Sigmoid colon (tissue), 7 donors: ENCODE results near the gene LTBP1. TPM values are rescaled to one million over a fixed set of nuclear protein-coding genes. Genes with fewer than 3 reads are reported as not detected.

Source experiments
- DNase-seq: peaks from one replicate; pipeline ENCODE4 v3.0.0-alpha.2; 2019
- H3K27ac ChIP-seq, 4 donors: fragments of 200-600 bp; sonication (generic); one replicate each; pipeline ENCODE4 v1.5.1; 2016 to 2019; ENCODE audit warnings: mild to moderate bottlenecking in 1 of 4
- H3K27me3 ChIP-seq, 3 donors: fragments of 200-600 bp; sonication (generic); one replicate each; pipeline ENCODE4 v1.5.1; 2019; ENCODE audit warnings: mild to moderate bottlenecking in 1 of 3
- H3K36me3 ChIP-seq, 4 donors: fragments of 200-600 bp; sonication (generic); one replicate each; pipeline ENCODE4 v1.5.1; 2016 to 2019
- H3K4me1 ChIP-seq, 4 donors: fragments of 200-600 bp; sonication (generic); one replicate each; pipeline ENCODE4 v1.5.1; 2017 to 2019
- H3K4me3 ChIP-seq, 4 donors: fragments of 200-600 bp; sonication (generic); one replicate each; pipeline ENCODE4 v1.5.1; 2017 to 2019; ENCODE audit warnings: mild to moderate bottlenecking in 2 of 4, moderate library complexity in 1 of 4
- H3K9me3 ChIP-seq, 4 donors: fragments of 200-600 bp in 3 of 4; sonication (generic) in 3 of 4; one replicate each; pipeline versions ENCODE4 v1.5.1 to v1.6.1; 2013 to 2019
- EP300 ChIP-seq, 4 donors: sonication (generic); formaldehyde crosslinking; IDR thresholded peaks; one replicate each; pipeline ENCODE4 v1.6.1; 2017; ENCODE audit warnings: antibody characterized with exemption in 4 of 4
- POLR2A ChIP-seq, 2 donors: fragments of 450-650 bp; IDR thresholded peaks; one replicate each; pipeline ENCODE4 v1.6.1; 2016; ENCODE audit warnings: antibody characterized with exemption in 2 of 2, mild to moderate bottlenecking in 2 of 2, moderate library complexity in 2 of 2
- POLR2AphosphoS5 ChIP-seq, 4 donors: sonication (generic); formaldehyde crosslinking; IDR thresholded peaks; one replicate each; pipeline ENCODE4 v1.6.1; 2017; ENCODE audit warnings: antibody characterized with exemption in 4 of 4
- WGBS, 2 donors: extraction: QIAGEN DNeasy Blood & Tissue Kit; methylation state at CpG; one replicate each; pipeline ENCODE4 v1.1.7; 2013; 5-methylcytosine and 5-hydroxymethylcytosine counted together
- intact Hi-C: fragments of 100-400 bp; cut with DNase I; formaldehyde crosslinking; loops from one replicate; pipeline ENCODE4 v1.15.1; 2023
- polyA plus RNA-seq, 3 donors: library from polyadenylated mRNA; stranded (reverse); fragments of 200-250 nt; gene quantifications; one replicate each; pipeline ENCODE4 v1.2.3, GENCODE V29; 2013
- total RNA-seq, 4 donors: library from RNA; depleted of rRNA; stranded (reverse); fragments of >200 nt; gene quantifications; one replicate each; pipeline ENCODE4 v1.1.0, GENCODE V29; 2016
- TF ChIP-seq, protein P1 (sequence below), 4 experiments: fragments of 450-650 bp in 3 of 4; fragments of 200-600 bp in 1 of 4; IDR thresholded peaks; one replicate each; pipeline ENCODE4 v1.5.1; 2016 to 2019; ENCODE audit warnings: antibody characterized with exemption in 4 of 4, mild to moderate bottlenecking in 3 of 4, moderate library complexity in 2 of 4
- donor health status: healthy with polysubstance abuse.
- donor health status: Bipolar disorder and iron deficiency.
- donor health status: healthy.

The LTBP1 gene
- total and polyA plus RNA-seq, 7 donors, result 3.0 to 102 (median 34.2) TPM

DNA sequence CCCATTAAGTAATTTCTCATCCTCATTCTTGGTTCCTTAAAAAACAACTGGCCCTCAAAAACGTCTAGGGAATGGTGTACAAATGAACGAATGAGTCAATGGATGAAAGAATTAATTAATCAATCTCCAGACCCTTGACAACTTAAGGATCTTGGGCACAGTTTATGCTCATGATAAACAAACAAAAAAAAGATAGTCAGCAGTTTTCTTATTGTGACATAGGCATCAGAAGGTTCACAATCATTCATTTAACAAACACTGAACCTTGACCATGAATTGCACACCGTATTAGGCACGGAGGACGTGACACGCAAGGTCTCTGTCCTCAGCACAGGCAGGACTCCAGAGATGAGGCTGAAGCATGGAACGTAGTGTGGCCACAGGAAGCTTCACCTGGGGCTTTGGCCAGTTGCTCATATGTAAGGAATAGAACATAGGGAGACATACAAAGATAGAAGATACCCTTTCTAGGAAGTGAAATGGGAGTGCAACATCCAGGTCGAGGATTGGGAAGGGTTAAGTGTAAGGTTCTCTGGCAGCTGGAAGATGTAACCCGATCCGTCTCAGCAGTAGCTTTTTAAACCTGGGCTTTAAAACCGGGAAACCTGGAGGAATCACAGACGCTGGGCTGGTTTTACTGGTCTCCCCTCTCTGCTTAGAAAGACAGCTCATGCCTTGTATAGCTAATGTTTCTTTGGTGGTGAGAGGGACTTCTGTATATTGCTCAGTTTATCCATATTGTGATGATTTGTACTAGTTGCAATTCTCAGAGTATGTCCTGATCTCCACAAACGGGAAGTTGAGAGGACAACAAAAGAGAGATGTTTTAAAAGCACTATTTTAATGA lies 8.9 kb upstream of the LTBP1 start:
- no peak for DNase-seq
- no peak overlapping the region for H3K4me3 ChIP-seq
- H3K36me3 ChIP-seq, result no peaks in the 10 kb centered on the region
- H3K9me3 ChIP-seq, result no peaks in the 10 kb centered on the region
- TF ChIP-seq, protein P1, sequence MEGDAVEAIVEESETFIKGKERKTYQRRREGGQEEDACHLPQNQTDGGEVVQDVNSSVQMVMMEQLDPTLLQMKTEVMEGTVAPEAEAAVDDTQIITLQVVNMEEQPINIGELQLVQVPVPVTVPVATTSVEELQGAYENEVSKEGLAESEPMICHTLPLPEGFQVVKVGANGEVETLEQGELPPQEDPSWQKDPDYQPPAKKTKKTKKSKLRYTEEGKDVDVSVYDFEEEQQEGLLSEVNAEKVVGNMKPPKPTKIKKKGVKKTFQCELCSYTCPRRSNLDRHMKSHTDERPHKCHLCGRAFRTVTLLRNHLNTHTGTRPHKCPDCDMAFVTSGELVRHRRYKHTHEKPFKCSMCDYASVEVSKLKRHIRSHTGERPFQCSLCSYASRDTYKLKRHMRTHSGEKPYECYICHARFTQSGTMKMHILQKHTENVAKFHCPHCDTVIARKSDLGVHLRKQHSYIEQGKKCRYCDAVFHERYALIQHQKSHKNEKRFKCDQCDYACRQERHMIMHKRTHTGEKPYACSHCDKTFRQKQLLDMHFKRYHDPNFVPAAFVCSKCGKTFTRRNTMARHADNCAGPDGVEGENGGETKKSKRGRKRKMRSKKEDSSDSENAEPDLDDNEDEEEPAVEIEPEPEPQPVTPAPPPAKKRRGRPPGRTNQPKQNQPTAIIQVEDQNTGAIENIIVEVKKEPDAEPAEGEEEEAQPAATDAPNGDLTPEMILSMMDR (IDR thresholded peaks at IDR 0.05), result no peak
- TF ChIP-seq POLR2A (IDR thresholded peaks at IDR 0.05) (no peak), EP300 (IDR thresholded peaks at IDR 0.05) (no peak), POLR2AphosphoS5 (IDR thresholded peaks at IDR 0.05) (no peak)
- WGBS, 2 donors, result 37 to 60% methylated on average over 13 of the region's 13 CpGs
- intact Hi-C loops, result no loop called here
- H3K4me1 ChIP-seq, result no peaks in the 10 kb centered on the region
- no peak overlapping the region for H3K27ac ChIP-seq
- H3K27me3 ChIP-seq, result peaks cover 0 to 17% (median 0%) of the 10 kb centered on the region in 3 donors

DNA sequence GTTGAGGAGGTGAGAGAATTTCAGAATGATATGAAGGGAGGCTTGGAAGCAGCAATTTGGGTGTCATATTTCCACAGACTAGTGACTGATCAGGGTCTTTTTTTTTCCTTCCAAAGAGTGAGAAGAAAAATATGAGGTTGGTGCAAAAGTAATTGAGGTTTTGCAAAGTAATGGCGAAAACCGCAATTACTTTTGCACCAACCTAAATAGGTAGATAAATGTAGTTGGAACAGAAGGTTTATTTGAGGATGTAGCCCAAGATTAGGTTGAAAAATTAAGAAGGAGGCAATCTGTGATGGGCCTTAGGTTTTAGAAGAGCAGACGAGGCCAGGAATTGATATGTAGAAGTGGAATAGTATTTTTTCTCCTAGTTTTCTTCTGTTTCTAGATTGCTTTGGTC lies 7.8 kb upstream of the LTBP1 start:
- peaks cover 0 to 17% (median 0%) of the 10 kb centered on the region in 3 donors for H3K27me3 ChIP-seq
- H3K4me3 ChIP-seq, result no peak overlapping the region
- no peak for DNase-seq
- 96 to 97% methylated on average over 3 of the region's 3 CpGs for WGBS, 2 donors
- intact Hi-C loops, result no loop called here
- TF ChIP-seq EP300 (IDR thresholded peaks at IDR 0.05) (no peak), POLR2AphosphoS5 (IDR thresholded peaks at IDR 0.05) (no peak), POLR2A (IDR thresholded peaks at IDR 0.05) (no peak)
- TF ChIP-seq, protein P1 (IDR thresholded peaks at IDR 0.05), result no peak
- no peaks in the 10 kb centered on the region for H3K9me3 ChIP-seq
- no peaks in the 10 kb centered on the region for H3K36me3 ChIP-seq
- H3K27ac ChIP-seq, result no peak overlapping the region
- no peaks in the 10 kb centered on the region for H3K4me1 ChIP-seq

DNA sequence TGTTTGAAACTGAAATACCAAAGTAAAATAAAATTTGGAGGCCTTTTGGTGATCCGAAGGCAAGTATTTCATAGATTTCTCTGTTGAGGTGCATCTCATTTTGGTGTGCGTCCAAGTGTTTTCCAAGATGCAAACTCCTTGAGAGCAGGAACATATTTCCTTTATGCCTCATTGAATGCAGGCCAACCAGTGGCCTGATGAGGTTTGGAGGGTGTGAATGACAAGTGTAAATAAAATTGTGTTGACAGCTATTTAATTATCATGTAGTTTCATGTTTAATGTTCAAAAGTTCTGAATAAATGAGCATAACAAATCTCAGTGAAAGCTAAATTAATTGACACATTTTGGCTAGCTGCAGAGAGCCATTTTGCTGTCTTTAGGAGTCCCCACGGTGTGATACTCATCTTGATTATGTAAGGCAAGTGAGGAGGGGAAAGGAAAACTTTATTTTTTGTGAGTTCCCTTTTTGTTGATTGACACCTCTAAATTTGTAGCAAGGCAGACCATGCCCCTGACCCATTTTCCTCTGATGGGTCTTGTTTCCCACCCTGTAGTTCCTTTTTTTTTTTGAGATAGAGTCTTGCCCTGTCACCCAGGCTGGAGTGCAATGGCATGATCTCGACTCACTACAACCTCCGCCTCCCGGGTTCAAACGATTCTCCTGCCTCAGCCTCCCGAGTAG lies 6.3 kb upstream of the LTBP1 start:
- H3K9me3 ChIP-seq, result no peaks in the 10 kb centered on the region
- DNase-seq, result no peak
- intact Hi-C loops, result loop anchor here (10.0 kb wide), 1 partner anchor 316 kb away; the partner anchor contains the start of gene TTC27
- 90 to 95% methylated on average over 8 of the region's 8 CpGs for WGBS, 2 donors
- TF ChIP-seq POLR2A (IDR thresholded peaks at IDR 0.05), result no peak
- no peak for TF ChIP-seq POLR2AphosphoS5 (IDR thresholded peaks at IDR 0.05)
- TF ChIP-seq EP300 (IDR thresholded peaks at IDR 0.05), result no peak
- TF ChIP-seq, protein P1 (IDR thresholded peaks at IDR 0.05), result no peak
- H3K4me3 ChIP-seq, result no peak overlapping the region
- no peak overlapping the region for H3K27ac ChIP-seq
- peaks cover 0 to 17% (median 0%) of the 10 kb centered on the region in 3 donors for H3K27me3 ChIP-seq
- no peaks in the 10 kb centered on the region for H3K36me3 ChIP-seq
- no peaks in the 10 kb centered on the region for H3K4me1 ChIP-seq

DNA sequence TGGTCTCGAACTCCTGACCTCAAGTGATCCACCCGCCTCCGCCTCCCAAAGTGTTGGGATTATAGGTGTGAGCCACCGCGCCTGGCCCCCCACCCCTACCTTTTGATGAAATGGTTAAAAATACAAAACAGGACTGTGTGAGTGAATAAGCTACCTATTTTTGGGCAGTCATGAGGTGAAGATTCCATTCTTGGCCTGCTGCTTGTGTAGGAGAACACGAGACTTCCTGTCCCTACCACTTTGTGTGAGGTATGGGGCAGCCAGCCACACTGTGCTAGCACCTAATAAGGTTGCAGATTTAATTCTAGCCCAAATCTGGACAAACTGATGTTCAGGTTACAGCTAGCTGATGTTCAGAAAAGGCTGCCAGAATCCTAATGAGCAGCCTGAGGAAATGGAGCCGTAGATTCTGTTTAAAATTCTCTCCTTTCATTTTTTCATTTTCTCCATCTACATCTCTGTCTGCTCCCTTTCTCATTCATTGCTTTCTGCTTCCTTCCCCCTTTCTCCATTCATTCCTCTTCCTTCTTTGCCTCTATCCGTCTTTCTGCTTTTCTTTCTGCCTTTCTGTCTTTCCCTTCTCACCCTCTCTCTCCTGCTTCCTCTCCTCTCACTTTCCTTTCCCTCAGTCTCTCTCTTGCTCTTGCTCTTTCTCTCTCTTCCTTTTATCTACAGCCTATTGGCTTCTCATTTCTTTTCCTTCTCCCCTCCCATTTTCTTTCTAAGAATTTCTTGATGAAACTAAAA lies 4.6 kb upstream of the LTBP1 start:
- intact Hi-C loops, result loop anchor here (10.0 kb wide), 1 partner anchor 317 kb away; the partner anchor contains the start of gene TTC27
- Histone ChIP-seq H3K27ac (no peak overlapping the region), H3K36me3 (no peaks in the 10 kb centered on the region), H3K4me1 (no peaks in the 10 kb centered on the region), H3K4me3 (no peak overlapping the region), H3K27me3 (peaks cover 0 to 11% (median 0%) of the 10 kb centered on the region in 3 donors), H3K9me3 (no peaks in the 10 kb centered on the region)
- no peak for DNase-seq
- 92 to 95% methylated on average over 8 of the region's 8 CpGs for WGBS, 2 donors
- TF ChIP-seq, protein P1 (IDR thresholded peaks at IDR 0.05), result no peak
- TF ChIP-seq POLR2A (IDR thresholded peaks at IDR 0.05), result no peak
- TF ChIP-seq POLR2AphosphoS5 (IDR thresholded peaks at IDR 0.05), result no peak
- TF ChIP-seq EP300 (IDR thresholded peaks at IDR 0.05), result no peak
